Uterus (tissue), 2 donors: Measurements from ENCODE around the gene ICA1L.

Experiments
- POLR2A ChIP-seq, 2 donors: fragments of 450-650 bp; IDR thresholded peaks; one replicate each; pipeline ENCODE4 v1.6.1; 2016; ENCODE audit warnings: antibody characterized with exemption in 2 of 2, mild to moderate bottlenecking in 1 of 2, moderate library complexity in 1 of 2
- TF ChIP-seq, protein P1 (sequence below), 4 experiments: fragments of 200-600 bp in 2 of 4; fragments of 450-650 bp in 2 of 4; sonication (generic) in 2 of 4; IDR thresholded peaks; one replicate each; pipeline ENCODE4 v1.5.1; 2016 to 2019; ENCODE audit warnings: antibody characterized with exemption in 4 of 4, mild to moderate bottlenecking in 2 of 4, moderate library complexity in 1 of 4

DNA sequence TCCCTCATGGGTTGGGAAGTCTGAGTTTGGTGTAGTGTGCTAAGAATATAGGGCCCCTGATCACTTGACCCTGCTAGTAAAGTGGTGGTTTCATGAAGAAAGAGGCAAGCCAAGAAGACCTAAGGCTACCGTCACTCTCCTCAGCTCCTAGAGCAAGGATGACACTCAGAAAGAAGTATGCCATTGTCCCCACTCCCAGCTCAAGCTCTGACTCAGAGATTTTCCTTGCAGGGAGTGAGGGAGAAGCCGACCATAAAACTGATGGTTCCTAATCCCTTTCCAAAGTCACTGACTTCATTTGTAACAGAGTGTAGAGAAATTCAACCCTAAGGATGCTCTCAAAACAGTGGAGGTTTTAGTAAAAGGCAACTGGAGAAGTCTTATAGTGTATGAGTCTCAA, 80.9 kb downstream of the ICA1L start:
- TF ChIP-seq, protein P1, sequence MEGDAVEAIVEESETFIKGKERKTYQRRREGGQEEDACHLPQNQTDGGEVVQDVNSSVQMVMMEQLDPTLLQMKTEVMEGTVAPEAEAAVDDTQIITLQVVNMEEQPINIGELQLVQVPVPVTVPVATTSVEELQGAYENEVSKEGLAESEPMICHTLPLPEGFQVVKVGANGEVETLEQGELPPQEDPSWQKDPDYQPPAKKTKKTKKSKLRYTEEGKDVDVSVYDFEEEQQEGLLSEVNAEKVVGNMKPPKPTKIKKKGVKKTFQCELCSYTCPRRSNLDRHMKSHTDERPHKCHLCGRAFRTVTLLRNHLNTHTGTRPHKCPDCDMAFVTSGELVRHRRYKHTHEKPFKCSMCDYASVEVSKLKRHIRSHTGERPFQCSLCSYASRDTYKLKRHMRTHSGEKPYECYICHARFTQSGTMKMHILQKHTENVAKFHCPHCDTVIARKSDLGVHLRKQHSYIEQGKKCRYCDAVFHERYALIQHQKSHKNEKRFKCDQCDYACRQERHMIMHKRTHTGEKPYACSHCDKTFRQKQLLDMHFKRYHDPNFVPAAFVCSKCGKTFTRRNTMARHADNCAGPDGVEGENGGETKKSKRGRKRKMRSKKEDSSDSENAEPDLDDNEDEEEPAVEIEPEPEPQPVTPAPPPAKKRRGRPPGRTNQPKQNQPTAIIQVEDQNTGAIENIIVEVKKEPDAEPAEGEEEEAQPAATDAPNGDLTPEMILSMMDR (IDR thresholded peaks at IDR 0.05): no peak
- no peak for TF ChIP-seq POLR2A (IDR thresholded peaks at IDR 0.05)
